HepG2 (cell line): ENCODE data around the gene PODXL2. TPM values are rescaled to one million over a fixed set of nuclear protein-coding genes. Genes with fewer than 3 reads are reported as not detected.
A peak's percentile ranks its signal among the peaks of the same experiment; 100 is the strongest.

Source experiments
- E2F2 ChIP-seq: sonication (generic); formaldehyde crosslinking; IDR thresholded peaks from 2 replicates; pipeline ENCODE4 v1.4.0; 2020; ENCODE audit warnings: missing genetic modification reagents, borderline replicate concordance
- FOSL1 ChIP-seq: sonication (generic); formaldehyde crosslinking; IDR thresholded peaks from 2 replicates; pipeline ENCODE4 v1.9.0; 2021; ENCODE audit warnings: missing genetic modification reagents, borderline replicate concordance
- FOXO1 ChIP-seq: sonication (generic); formaldehyde crosslinking; IDR thresholded peaks from 2 replicates; pipeline ENCODE4 v1.4.0; 2020; ENCODE audit warnings: missing genetic modification reagents
- GLI4 ChIP-seq: sonication (generic); formaldehyde crosslinking; IDR thresholded peaks from 2 replicates; pipeline ENCODE4 v1.5.1; 2020; ENCODE audit warnings: missing genetic modification reagents, mild to moderate bottlenecking, moderate library complexity, borderline replicate concordance
- HOXA5 ChIP-seq: sonication (generic); formaldehyde crosslinking; IDR thresholded peaks from 2 replicates; pipeline ENCODE4 v1.4.0; 2020; ENCODE audit warnings: missing genetic modification reagents
- ISL2 ChIP-seq: sonication (generic); formaldehyde crosslinking; IDR thresholded peaks from 2 replicates; pipeline ENCODE4 v1.5.0; 2020; ENCODE audit warnings: missing genetic modification reagents
- NR2F2 ChIP-seq: IDR thresholded peaks from 2 replicates; pipeline ENCODE4 v1.6.1; 2012; ENCODE audit warnings: low read depth, inconsistent platforms, borderline replicate concordance
- POLR2G ChIP-seq: fragments of 200-400 bp; formaldehyde crosslinking; IDR thresholded peaks from 2 replicates; pipeline ENCODE4 v1.6.1; 2018; ENCODE audit warnings: mild to moderate bottlenecking, low read depth, low read length, moderate library complexity
- RERE ChIP-seq: IDR thresholded peaks from 2 replicates; pipeline ENCODE4 v1.6.1; 2016; ENCODE audit warnings: low read depth, missing genetic modification reagents, missing compliant biosample characterization
- TAF1 ChIP-seq: sonication (generic); formaldehyde crosslinking; IDR thresholded peaks from 2 replicates; pipeline ENCODE4 v1.4.0; 2020; ENCODE audit warnings: missing genetic modification reagents
- ZFP36 ChIP-seq: fragments of 150-350 bp; IDR thresholded peaks from 2 replicates; pipeline ENCODE4 v1.6.1; 2018; ENCODE audit warnings: borderline replicate concordance, low read length, low read depth; ENCODE audit not compliant: partially characterized antibody
- ZNF232 ChIP-seq: sonication (generic); formaldehyde crosslinking; IDR thresholded peaks from 2 replicates; pipeline ENCODE4 v1.4.0; 2020; ENCODE audit warnings: missing genetic modification reagents, borderline replicate concordance
- ZNF253 ChIP-seq: sonication (generic); formaldehyde crosslinking; IDR thresholded peaks from 2 replicates; pipeline ENCODE4 v1.8.0; 2022; ENCODE audit warnings: mild to moderate bottlenecking, missing genetic modification reagents, borderline replicate concordance
- ZNF703 ChIP-seq: sonication (generic); formaldehyde crosslinking; IDR thresholded peaks from 2 replicates; pipeline ENCODE4 v1.5.1; 2020; ENCODE audit warnings: missing genetic modification reagents, mild to moderate bottlenecking, moderate library complexity, borderline replicate concordance
- polyA plus RNA-seq, 8 experiments: library from polyadenylated mRNA; depleted of rRNA in 3 of 8; stranded (reverse) in 7 of 8; unstranded in 1 of 8; fragments of >200 nt; fragmentation: Illumina TruSeq in 4 of 8; extraction: Trizol in 4 of 8; gene quantifications; 2 replicates each; pipeline versions ENCODE4 v1.2.1 to v1.2.3, GENCODE V29; 2011 to 2016; ENCODE audit warnings: low read depth in 4 of 8, missing spikeins in 1 of 8, mixed read lengths in 1 of 8; ENCODE audit not compliant: insufficient read depth in 1 of 8
- total RNA-seq, 5 experiments: library from RNA; depleted of rRNA; stranded (reverse); fragments of >200 nt; fragmentation: Illumina TruSeq; extraction: Trizol; gene quantifications; 2 replicates each; pipeline ENCODE4 v1.2.3, GENCODE V29; 2016; ENCODE audit warnings: low read depth in 1 of 5

Gene PODXL2
- total and polyA plus RNA-seq, 2 of the 13 experiments (the other 11 are each of a cell fraction or from before 2014, with no cell fraction given), result 20.4 to 25.1 TPM

GRCh38 chr3:127672429-127673190 lies 43.6 kb downstream of the PODXL2 start, which contains the start of gene ABTB1 (continued):
- TF ChIP-seq RERE (no peak), GLI4 (CRISPR knock-in tag) (no peak), FOSL1 (CRISPR knock-in tag) (no peak), NR2F2 (no peak), ZNF253 (CRISPR knock-in tag) (no peak), ZNF232 (CRISPR knock-in tag) (no peak), ZFP36 (no peak), ZNF703 (CRISPR knock-in tag) (no peak), FOXO1 (CRISPR knock-in tag) (peak; percentile 41; the same call in 1 of the 2 replicates), POLR2G (peak; percentile 70; the same call in 1 of the 2 replicates), E2F2 (CRISPR knock-in tag) (no peak), ISL2 (CRISPR knock-in tag) (0 out of 2 replicates have a peak, but pooled peaks have one; percentile 2), HOXA5 (CRISPR knock-in tag) (peak; percentile 7; the same call in 1 of the 2 replicates), TAF1 (CRISPR knock-in tag) (peak; percentile 46; the same call in 1 of the 2 replicates)
